Ramos (cell line): Measurements from ENCODE around the gene C22orf39.

Source experiments
- in situ Hi-C: fragments of 300-500 bp; cut with MboI; formaldehyde crosslinking; loops from one replicate; pipeline ENCODE4 v1.14.3; 2022; ENCODE audit warnings: low sequenced_read_pairs; ENCODE audit not compliant: unreplicated experiment

The C22orf39 gene

GRCh38 chr22:19478045-19478900 lies 30.8 kb upstream of the C22orf39 start:
- in situ Hi-C loops, result no loop called here

- in situ Hi-C loops, result no loop called here
Observed at GRCh38 chr22:19477321-19478044, 30.0 kb upstream of the C22orf39 start.

DNA sequence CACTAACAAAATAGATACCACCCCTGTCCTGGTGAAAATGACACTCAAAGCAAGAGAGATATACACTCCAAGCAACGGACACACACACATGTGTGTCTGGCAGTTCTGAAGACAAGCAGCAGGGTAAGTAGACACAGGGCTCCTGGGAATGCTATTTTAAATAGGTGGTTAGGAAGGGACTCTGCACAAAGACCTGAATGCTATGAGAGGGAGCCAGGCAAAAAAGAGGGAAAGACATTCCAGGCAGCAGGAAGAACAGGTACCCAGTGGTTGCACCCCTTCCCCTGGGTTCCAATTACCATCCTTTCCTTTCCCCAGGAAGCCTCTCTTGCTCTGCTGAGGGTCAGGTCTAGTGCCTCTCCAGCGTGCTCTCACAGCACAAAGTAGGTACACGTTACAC lies 28.5 kb upstream of the C22orf39 start:
- in situ Hi-C loops, result no loop called here

- in situ Hi-C loops, result no loop called here
Observed at GRCh38 chr22:19473578-19473977, 26.1 kb upstream of the C22orf39 start.

DNA sequence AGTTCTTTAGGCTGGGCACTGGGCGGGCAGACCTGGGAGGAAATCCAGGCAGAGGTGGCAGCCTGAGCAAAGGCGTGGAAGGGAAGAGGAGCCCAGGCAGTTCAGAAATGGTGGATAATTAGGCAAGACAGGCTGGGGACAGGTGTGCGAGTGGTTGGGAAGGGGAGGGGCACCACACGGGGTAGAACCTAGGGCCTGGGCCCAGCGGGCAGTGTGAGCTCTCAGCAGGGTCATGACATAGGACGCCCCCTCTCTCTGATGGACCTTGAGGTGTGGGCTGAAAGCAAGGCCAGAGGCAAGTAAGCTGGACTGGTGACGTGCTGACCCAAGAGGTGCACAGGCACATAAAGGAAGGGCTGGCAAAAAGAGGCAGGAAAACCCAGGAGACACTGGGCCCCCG lies 24.7 kb upstream of the C22orf39 start:
- in situ Hi-C loops, result no loop called here

GRCh38 chr22:19471572-19471971 lies 24.1 kb upstream of the C22orf39 start:
- in situ Hi-C loops, result no loop called here

DNA sequence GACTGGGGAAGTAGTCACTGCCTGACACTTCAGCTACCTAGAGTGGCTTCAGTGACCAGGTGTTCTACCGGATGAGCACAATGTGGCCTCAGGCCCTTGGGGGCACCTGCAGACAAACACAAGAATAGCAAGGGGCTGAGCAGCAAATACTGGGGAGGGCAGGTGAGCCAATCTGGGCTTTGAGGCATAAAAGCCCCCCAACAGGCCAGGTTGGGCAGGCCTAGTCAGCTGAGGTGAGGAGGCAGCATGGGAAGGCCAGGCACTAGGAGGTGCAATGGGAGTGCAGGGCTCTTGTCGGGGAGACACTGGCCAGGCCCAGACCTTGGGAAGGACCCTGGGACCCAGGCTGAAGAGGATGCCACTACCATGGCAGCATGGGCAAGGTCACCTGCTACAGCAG lies 22.5 kb upstream of the C22orf39 start:
- in situ Hi-C loops, result no loop called here

GRCh38 chr22:19469421-19469820 lies 21.9 kb upstream of the C22orf39 start:
- in situ Hi-C loops, result no loop called here

DNA sequence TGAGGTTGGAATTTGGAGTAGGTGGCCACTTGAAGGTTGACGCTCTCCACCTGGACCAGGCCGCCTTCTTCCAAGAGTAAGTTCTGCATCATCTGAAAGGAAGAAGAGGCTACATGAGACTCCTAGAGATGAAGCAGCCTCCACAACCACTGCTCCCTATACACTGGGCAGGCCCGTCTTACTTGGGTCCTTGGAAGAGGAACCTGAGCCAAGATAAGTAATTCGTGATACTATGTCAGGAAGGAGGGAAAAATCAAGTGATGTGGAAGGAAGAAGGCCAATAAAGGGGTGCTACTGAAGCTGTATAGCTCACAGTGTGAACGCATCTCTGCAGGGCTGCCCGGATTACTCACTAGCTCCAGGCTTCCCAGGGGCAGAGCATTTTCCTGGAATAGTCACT lies 20.4 kb upstream of the C22orf39 start:
- in situ Hi-C loops, result no loop called here

- in situ Hi-C loops, result no loop called here
Observed at GRCh38 chr22:19466848-19467752, 19.6 kb upstream of the C22orf39 start.

DNA sequence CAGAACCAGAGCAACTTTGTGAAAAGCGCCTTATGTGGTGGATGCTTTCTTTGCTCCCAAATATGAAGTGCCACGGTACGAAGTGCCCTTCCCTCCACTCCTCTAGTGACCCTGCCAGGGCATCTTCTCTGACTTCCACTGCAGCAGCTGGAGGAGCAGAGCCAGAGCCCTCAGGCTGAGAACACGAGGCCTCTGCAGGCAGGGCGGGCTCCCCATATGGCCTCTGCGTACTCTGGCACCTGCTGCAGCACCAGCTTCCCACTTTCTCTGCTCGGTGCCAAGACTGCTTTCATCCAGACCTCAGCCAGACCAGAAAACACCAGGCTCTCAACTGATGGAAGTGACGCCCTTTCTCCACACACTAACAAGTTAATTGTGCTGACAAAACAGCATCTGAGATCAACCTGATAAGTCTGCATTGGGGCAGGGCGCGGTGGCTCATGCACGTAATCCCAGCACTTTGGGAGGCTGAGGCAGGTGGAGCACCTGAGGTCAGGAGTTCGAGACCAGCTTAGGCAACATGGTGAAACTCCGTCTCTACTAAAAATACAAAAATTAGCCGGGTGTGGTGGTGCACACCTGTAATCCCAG lies 18.7 kb upstream of the C22orf39 start:
- in situ Hi-C loops, result no loop called here

DNA sequence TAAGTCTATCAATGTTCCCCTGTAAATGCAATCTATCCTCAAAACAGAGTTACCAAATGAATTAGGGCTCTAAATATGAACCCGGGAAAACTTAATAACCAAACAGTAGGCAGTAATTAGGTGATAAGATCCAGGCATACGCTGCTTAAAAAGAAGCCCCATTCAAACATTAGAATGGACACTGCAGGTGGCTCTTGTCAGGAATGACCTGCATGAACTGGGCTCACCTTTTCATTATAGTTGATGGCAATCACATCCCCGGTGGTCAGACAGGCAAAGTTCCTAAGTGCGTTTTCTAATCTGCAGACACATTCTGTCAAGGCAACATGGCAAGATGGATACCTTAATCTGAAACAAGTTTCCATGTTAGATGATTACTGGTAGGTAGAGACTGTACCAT lies 17.5 kb upstream of the C22orf39 start:
- in situ Hi-C loops, result no loop called here

DNA sequence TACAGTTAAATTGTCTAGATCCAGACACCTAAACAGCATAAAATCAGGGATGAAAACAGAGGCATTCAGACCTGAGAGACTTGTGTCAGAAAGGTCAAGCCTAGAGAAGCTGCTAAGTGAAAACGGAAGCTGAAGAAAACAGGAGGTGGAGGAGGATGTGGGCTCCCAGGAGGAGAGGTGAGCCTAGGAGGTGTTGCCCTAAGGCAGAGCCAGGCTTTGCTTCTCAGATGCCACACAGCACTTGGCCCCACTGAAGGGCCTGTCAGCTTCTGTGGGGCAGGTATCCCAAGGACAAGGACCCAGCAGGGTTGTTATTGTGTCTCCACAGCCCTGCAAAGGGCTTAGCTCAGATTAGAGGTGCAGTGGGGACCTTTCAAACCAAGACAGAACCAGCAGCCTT lies 17.0 kb upstream of the C22orf39 start:
- in situ Hi-C loops, result no loop called here

GRCh38 chr22:19463491-19464469 lies 16.3 kb upstream of the C22orf39 start:
- in situ Hi-C loops, result no loop called here

- in situ Hi-C loops, result no loop called here
Observed at GRCh38 chr22:19463008-19463407, 15.5 kb upstream of the C22orf39 start.

DNA sequence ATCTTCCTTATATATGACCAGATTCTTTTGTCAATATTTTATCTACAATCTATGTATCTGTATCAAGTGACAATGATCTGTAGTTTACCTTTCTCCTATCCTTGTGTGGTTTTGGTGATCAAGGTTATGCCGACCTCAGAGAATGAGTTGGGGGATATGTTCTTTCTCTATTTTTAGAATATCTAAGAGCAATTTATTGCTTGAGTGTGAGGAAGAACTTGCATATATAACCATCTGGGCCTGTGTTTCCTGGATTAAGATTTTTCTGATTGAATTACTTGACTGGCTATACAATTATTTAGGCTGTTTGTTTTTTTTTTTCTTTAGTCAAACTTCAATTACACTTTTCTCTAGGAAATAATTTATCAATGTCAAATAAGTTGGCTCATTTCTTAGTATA lies 14.0 kb upstream of the C22orf39 start:
- in situ Hi-C loops, result no loop called here

- in situ Hi-C loops, result no loop called here
Observed at GRCh38 chr22:19460036-19460435, 12.5 kb upstream of the C22orf39 start.

GRCh38 chr22:19457828-19458428 lies 10.4 kb upstream of the C22orf39 start:
- in situ Hi-C loops, result no loop called here

DNA sequence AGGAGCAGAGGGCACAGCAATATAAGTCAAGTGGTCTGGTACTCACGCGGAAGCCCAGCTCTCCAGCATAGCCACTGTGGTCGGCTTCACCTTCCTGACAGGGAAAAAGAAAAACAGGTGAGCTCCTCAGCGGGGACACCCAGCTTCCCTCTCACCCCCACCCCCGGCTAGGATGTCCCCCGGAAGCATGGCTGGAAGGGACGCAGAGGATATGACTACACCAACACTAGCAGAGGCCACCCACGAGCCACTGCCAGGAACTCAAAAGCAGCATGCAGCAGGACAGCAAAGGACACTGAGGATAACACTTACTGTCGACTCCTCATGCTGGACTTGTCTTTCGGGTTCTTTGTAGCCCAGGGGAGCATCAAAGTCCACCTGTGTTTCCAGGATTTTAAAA lies 9.0 kb upstream of the C22orf39 start:
- in situ Hi-C loops, result no loop called here
